ENCODE data around the gene POLR3GL. TPM values are rescaled to one million over a fixed set of nuclear protein-coding genes. Genes with fewer than 3 reads are reported as not detected.

POLR3GL gene
- polyA plus RNA-seq, 1 donor (not counting 4 experiments of a cell fraction or from before 2014, with no cell fraction given): 14.0 TPM

GRCh38 chr1:145917595-145917994 lies 46.9 kb upstream of the POLR3GL start:
- H2AFZ ChIP-seq (ENCODE audit: control insufficient read depth, low read length): peak overlapping the region; percentile 78
- no peaks in the 10 kb centered on the region for H3K9me1 ChIP-seq (ENCODE audit: control insufficient read depth, extremely low read depth, insufficient read depth, low read length)
- H4K20me1 ChIP-seq (ENCODE audit: control insufficient read depth, extremely low read depth, insufficient read depth, low read length): no peaks in the 10 kb centered on the region
- DNase-seq (ENCODE audit: low read depth, low spot score) (no peak), FAIRE-seq (no peak)
- H3K4me2 ChIP-seq (ENCODE audit: control insufficient read depth, extremely low read depth, insufficient read depth, low read depth, low read length): peak overlapping the region; percentile 99
- dilution Hi-C loops (cut with MboI; ENCODE audit: extremely low pct_ligation_motif_present, low sequenced_read_pairs): no loop called here
- H3K9me3 ChIP-seq (ENCODE audit: control insufficient read depth, low read depth, low read length): no peaks in the 10 kb centered on the region
- H3K27me3 ChIP-seq (ENCODE audit: control insufficient read depth, extremely low read depth, insufficient read depth, low read length): no peaks in the 10 kb centered on the region
- peaks cover 19% of the 10 kb centered on the region for H3K4me1 ChIP-seq (ENCODE audit: control insufficient read depth, extremely low read depth, insufficient read depth, low read length)
- H3K9ac ChIP-seq (ENCODE audit: control insufficient read depth, extremely low read depth, insufficient read depth, low read length): peak overlapping the region; percentile 90
- TF ChIP-seq EZH2 (IDR thresholded peaks at IDR 0.05; ENCODE audit: low read length): no peak
- TF ChIP-seq CTCF (optimal IDR thresholded peaks at IDR 0.05 in 1 of 3, IDR thresholded peaks at IDR 0.05 in 1 of 3, conservative IDR thresholded peaks at IDR 0.05 in 1 of 3; ENCODE audit: extremely low read depth in 1 of 3, insufficient read depth in 2 of 3, low read length in 3 of 3): no peak
- peak overlapping the region; percentile 66 to 91 (median 88) for H3K4me3 ChIP-seq (ENCODE audit: control insufficient read depth in 2 of 3, extremely low read depth in 1 of 3, insufficient read depth in 2 of 3, low read depth in 1 of 3, low read length in 3 of 3)
- peaks cover 6% of the 10 kb centered on the region in 2 experiments for H3K36me3 ChIP-seq (ENCODE audit: control insufficient read depth in 2 of 2, extremely low read depth in 1 of 2, insufficient read depth in 2 of 2, low read length in 2 of 2)
- peak overlapping the region; percentile 93 for H3K27ac ChIP-seq (ENCODE audit: control insufficient read depth, insufficient read depth, low read length)
- H3K79me2 ChIP-seq (ENCODE audit: control insufficient read depth, insufficient read depth, low read length): peaks cover 15% of the 10 kb centered on the region

- no peak for FAIRE-seq
- no peaks in the 10 kb centered on the region for H3K9me1 ChIP-seq (ENCODE audit: control insufficient read depth, extremely low read depth, insufficient read depth, low read length)
- H3K79me2 ChIP-seq (ENCODE audit: control insufficient read depth, insufficient read depth, low read length): peaks cover 15% of the 10 kb centered on the region
- TF ChIP-seq EZH2 (IDR thresholded peaks at IDR 0.05; ENCODE audit: low read length): no peak
- no peak for TF ChIP-seq CTCF (optimal IDR thresholded peaks at IDR 0.05 in 1 of 3, IDR thresholded peaks at IDR 0.05 in 1 of 3, conservative IDR thresholded peaks at IDR 0.05 in 1 of 3; ENCODE audit: extremely low read depth in 1 of 3, insufficient read depth in 2 of 3, low read length in 3 of 3)
- peak within 1 kb of the TSS; percentile 90 for H3K9ac ChIP-seq (ENCODE audit: control insufficient read depth, extremely low read depth, insufficient read depth, low read length)
- H3K27ac ChIP-seq (ENCODE audit: control insufficient read depth, insufficient read depth, low read length): peak within 1 kb of the TSS; percentile 93
- H2AFZ ChIP-seq (ENCODE audit: control insufficient read depth, low read length): peak within 1 kb of the TSS; percentile 99
- DNase-seq (ENCODE audit: low read depth, low spot score): no peak
- dilution Hi-C loops (cut with MboI; ENCODE audit: extremely low pct_ligation_motif_present, low sequenced_read_pairs): no loop called here
- no peaks in the 10 kb centered on the region for H4K20me1 ChIP-seq (ENCODE audit: control insufficient read depth, extremely low read depth, insufficient read depth, low read length)
- no peaks in the 10 kb centered on the region for H3K9me3 ChIP-seq (ENCODE audit: control insufficient read depth, low read depth, low read length)
- peaks cover 19% of the 10 kb centered on the region for H3K4me1 ChIP-seq (ENCODE audit: control insufficient read depth, extremely low read depth, insufficient read depth, low read length)
- peaks cover 6 to 8% of the 10 kb centered on the region in 2 experiments for H3K36me3 ChIP-seq (ENCODE audit: control insufficient read depth in 2 of 2, extremely low read depth in 1 of 2, insufficient read depth in 2 of 2, low read length in 2 of 2)
- H3K4me2 ChIP-seq (ENCODE audit: control insufficient read depth, extremely low read depth, insufficient read depth, low read depth, low read length): peak within 1 kb of the TSS; percentile 99
- no peaks in the 10 kb centered on the region for H3K27me3 ChIP-seq (ENCODE audit: control insufficient read depth, extremely low read depth, insufficient read depth, low read length)
- peak within 1 kb of the TSS; percentile 66 to 91 (median 88) for H3K4me3 ChIP-seq (ENCODE audit: control insufficient read depth in 2 of 3, extremely low read depth in 1 of 3, insufficient read depth in 2 of 3, low read depth in 1 of 3, low read length in 3 of 3)
These were observed 46.1 kb upstream of the POLR3GL start, which contains the start of gene PEX11B for GRCh38 chr1:145918144-145918991. PEX11B (minus strand) TSS chr1:145918717; CDS start chr1:145918688, 29 bp downstream.
